Neural progenitor cell (in vitro differentiated cells): ENCODE results near the gene SCAP. TPM values are rescaled to one million over a fixed set of nuclear protein-coding genes. Genes with fewer than 3 reads are reported as not detected.
"Not testable (repeated sequence)": the region's sequence is repeated elsewhere in the genome, so short reads cannot be mapped to it uniquely, and the experiment has no call there.

Experiments
- DNase-seq: peaks from one replicate; pipeline ENCODE4 v3.0.0-alpha.2; 2016; ENCODE audit warnings: low spot score
- H2AFZ ChIP-seq: fragments of 200-600 bp; sonication (generic); replicated peaks from 2 replicates; pipeline ENCODE4 v1.6.1; 2016; ENCODE audit warnings: antibody characterized with exemption
- H3F3A ChIP-seq: fragments of 200-600 bp; sonication (generic); 2 replicates; pipeline ENCODE4 v1.6.1; 2016; ENCODE audit warnings: antibody characterized with exemption, low read depth
- H3K27ac ChIP-seq: fragments of 200-600 bp; sonication (generic); 2 replicates; pipeline ENCODE4 v1.5.1; 2016; ENCODE audit warnings: mild to moderate bottlenecking
- H3K27me3 ChIP-seq: fragments of 200-600 bp; sonication (generic); 2 replicates; pipeline ENCODE4 v1.6.1; 2016; ENCODE audit warnings: mild to moderate bottlenecking, moderate library complexity
- H3K36me3 ChIP-seq: fragments of 200-600 bp; sonication (generic); 2 replicates; pipeline ENCODE4 v1.5.1; 2016
- H3K4me1 ChIP-seq: fragments of 200-600 bp; sonication (generic); 2 replicates; pipeline ENCODE4 v1.6.1; 2016; ENCODE audit warnings: mixed run types
- H3K4me2 ChIP-seq: fragments of 200-600 bp; sonication (generic); 2 replicates; pipeline ENCODE4 v1.6.1; 2016
- H3K4me3 ChIP-seq: fragments of 200-600 bp; sonication (generic); 2 replicates; pipeline ENCODE4 v1.5.1; 2016
- H3K79me2 ChIP-seq: fragments of 200-600 bp; sonication (generic); 2 replicates; pipeline ENCODE4 v1.6.1; 2016; ENCODE audit warnings: low read depth
- H3K9ac ChIP-seq: fragments of 200-600 bp; sonication (generic); 2 replicates; pipeline ENCODE4 v1.6.1; 2016
- H3K9me3 ChIP-seq: fragments of 200-600 bp; sonication (generic); 2 replicates; pipeline ENCODE4 v1.5.1; 2016; ENCODE audit warnings: low read depth
- H4K20me1 ChIP-seq: fragments of 200-600 bp; sonication (generic); 2 replicates; pipeline ENCODE4 v1.6.1; 2016; ENCODE audit warnings: low read depth
- H3K27ac Mint-ChIP-seq: 3 replicates; pipeline ENCODE4 v1.8.0; 2021; ENCODE audit warnings: mixed read lengths
- H3K27me3 Mint-ChIP-seq: 2 replicates; pipeline ENCODE4 v1.8.0; 2022; ENCODE audit warnings: low read depth, mild to moderate bottlenecking, inconsistent platforms, moderate library complexity, mixed read lengths; ENCODE audit not compliant: insufficient read depth
- H3K36me3 Mint-ChIP-seq: 3 replicates; pipeline ENCODE4 v1.8.0; 2021; ENCODE audit warnings: mixed read lengths
- H3K4me1 Mint-ChIP-seq: 3 replicates; pipeline ENCODE4 v1.8.0; 2021; ENCODE audit warnings: mixed read lengths
- H3K4me3 Mint-ChIP-seq: 3 replicates; pipeline ENCODE4 v1.8.0; 2021; ENCODE audit warnings: mild to moderate bottlenecking, moderate library complexity, mixed read lengths
- H3K9me3 Mint-ChIP-seq: 3 replicates; pipeline ENCODE4 v1.8.0; 2020; ENCODE audit warnings: mixed read lengths
- CTCF ChIP-seq: fragments of 200-600 bp; sonication (generic); IDR thresholded peaks from 2 replicates; pipeline ENCODE4 v1.5.1; 2017; ENCODE audit warnings: antibody characterized with exemption, mild to moderate bottlenecking
- EZH2 ChIP-seq: fragments of 200-600 bp; sonication (generic); IDR thresholded peaks from 2 replicates; pipeline ENCODE4 v1.6.1; 2017; ENCODE audit warnings: antibody characterized with exemption, mild to moderate bottlenecking, moderate library complexity
- EZH2phosphoT487 ChIP-seq: fragments of 200-600 bp; sonication (generic); IDR thresholded peaks from 2 replicates; pipeline ENCODE4 v1.6.1; 2017; ENCODE audit warnings: antibody characterized with exemption
- total RNA-seq: library from RNA; depleted of rRNA; stranded (reverse); fragments of >200 nt; gene quantifications from 2 replicates; pipeline ENCODE4 v1.2.3, GENCODE V29; 2015; ENCODE audit warnings: low replicate concordance

Gene SCAP
- total RNA-seq, 1 donor from 2014 or later: 33.0 TPM

DNA sequence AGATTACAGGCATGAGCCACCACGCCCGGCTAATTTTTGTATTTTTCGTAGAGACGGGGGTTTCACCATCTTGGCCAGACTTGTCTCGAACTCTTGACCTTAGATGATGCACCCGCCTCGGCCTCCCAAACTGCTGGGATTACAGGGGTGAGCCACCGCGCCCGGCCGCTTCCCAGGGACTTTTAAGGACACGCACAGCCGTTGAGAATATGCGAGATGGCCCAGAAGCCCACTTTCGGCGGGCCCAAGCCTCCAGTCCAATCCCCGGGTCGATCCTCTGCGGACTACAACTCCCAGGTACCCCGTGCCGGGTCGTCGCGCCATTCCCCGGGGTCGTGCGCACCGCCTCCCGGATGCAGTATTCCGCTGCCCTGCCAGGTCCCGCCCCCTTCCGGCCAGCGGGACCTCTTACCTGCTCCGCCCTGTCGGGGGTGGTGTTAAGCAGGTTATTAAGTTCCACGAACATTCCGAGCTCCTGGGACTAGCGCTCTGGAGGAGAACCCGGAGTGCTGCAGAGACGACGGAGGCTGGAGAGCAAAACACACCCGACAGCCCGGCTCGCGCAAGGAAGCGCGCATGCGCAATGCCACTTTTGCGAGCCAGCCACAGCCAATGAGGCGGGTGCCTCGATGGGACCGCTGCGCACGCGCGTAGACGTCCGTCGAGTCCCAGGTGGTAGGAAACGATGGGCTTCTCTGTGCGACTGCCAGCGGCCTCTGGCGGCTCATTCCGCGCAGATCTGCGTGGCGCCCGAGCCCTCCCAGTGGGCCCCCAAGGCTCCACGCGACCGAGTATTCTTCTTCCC, 37.6 kb upstream of the SCAP start, which contains the start of gene ELP6:
ELP6 (minus strand) TSS at position 588 of the 805 bp plus-strand sequence; CDS start at position 466, 122 bp downstream.
- Mint-ChIP-seq H3K4me3 (peak within 1 kb of the TSS; percentile 99), H3K27me3 (peaks cover 4% of the 10 kb centered on the region), H3K27ac (peak within 1 kb of the TSS; percentile 95), H3K4me1 (peaks cover 26% of the 10 kb centered on the region), H3K9me3 (no peaks in the 10 kb centered on the region), H3K36me3 (peaks cover 2% of the 10 kb centered on the region)
- DNase-seq: peak; percentile 98
- Histone ChIP-seq H3K9ac (peak within 1 kb of the TSS; percentile 62), H3F3A (peaks cover 28% of the 10 kb centered on the region), H3K4me3 (peak within 1 kb of the TSS; percentile 72), H3K4me2 (peak within 1 kb of the TSS; percentile 92), H3K4me1 (peaks cover 5% of the 10 kb centered on the region), H3K27ac (peak within 1 kb of the TSS; percentile 85), H2AFZ (peak within 1 kb of the TSS; percentile 99), H3K79me2 (peaks cover 26% of the 10 kb centered on the region), H4K20me1 (no peaks in the 10 kb centered on the region), H3K36me3 (peaks cover 12% of the 10 kb centered on the region), H3K27me3 (no peaks in the 10 kb centered on the region), H3K9me3 (no peaks in the 10 kb centered on the region)
- TF ChIP-seq EZH2 (no peak), CTCF (peak; percentile 49)

DNA sequence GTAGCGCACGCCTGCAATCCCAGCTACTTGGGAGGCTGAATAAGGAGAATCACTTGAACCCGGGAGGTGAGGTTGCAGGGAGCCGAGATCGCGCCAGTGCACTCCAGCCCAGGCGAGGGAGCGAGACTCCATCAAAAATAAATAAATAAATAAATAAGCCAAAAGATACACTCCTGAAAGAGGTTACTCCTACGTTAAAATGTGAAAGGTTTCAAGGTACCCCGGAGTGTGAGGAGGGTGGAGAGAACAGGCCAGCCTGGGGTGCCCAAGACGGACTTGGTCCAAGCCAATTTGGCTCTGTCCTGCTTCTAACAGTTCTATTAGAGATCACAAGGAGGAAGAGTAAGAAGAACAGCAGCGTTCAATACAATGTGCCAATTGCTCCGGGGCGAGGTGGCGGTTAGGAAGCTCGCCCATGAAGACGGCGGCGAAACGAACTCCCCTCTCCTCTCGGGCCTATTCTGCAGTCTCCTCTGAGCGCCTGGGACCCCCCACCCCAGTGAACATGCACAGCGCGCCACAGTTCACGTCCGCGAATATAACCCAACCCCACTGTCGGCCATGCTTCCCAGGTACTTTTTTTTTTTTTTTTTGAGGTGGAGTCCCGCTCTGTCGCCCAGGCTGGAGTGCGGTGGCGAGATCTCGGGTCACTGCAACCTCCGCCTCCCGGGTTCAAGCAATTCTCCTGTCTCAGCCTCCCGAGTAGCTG, 36.8 kb upstream of the SCAP start:
- Histone ChIP-seq H3K27ac (no peak overlapping the region), H3F3A (peaks cover 28% of the 10 kb centered on the region), H2AFZ (peak overlapping the region; percentile 99), H3K27me3 (no peaks in the 10 kb centered on the region), H3K4me1 (peaks cover 5% of the 10 kb centered on the region), H3K4me3 (peak overlapping the region; percentile 72), H4K20me1 (no peaks in the 10 kb centered on the region), H3K36me3 (peaks cover 12% of the 10 kb centered on the region), H3K4me2 (peak overlapping the region; percentile 92), H3K79me2 (peaks cover 26% of the 10 kb centered on the region), H3K9me3 (no peaks in the 10 kb centered on the region), H3K9ac (peak overlapping the region; percentile 62)
- TF ChIP-seq EZH2phosphoT487 (no peak), CTCF (no peak)
- Mint-ChIP-seq H3K4me1 (peaks cover 26% of the 10 kb centered on the region), H3K4me3 (peak overlapping the region; percentile 99), H3K27me3 (peaks cover 4% of the 10 kb centered on the region), H3K27ac (peak overlapping the region; percentile 95), H3K36me3 (peaks cover 8% of the 10 kb centered on the region), H3K9me3 (no peaks in the 10 kb centered on the region)
- peak; percentile 50 for DNase-seq

GRCh38 chr3:47505267-47505666, 29.5 kb upstream of the SCAP start:
- H3K27ac ChIP-seq, H3K9ac ChIP-seq, DNase-seq, H2AFZ ChIP-seq, H3F3A ChIP-seq, H3K27me3 Mint-ChIP-seq, H4K20me1 ChIP-seq, H3K27ac Mint-ChIP-seq, H3K9me3 Mint-ChIP-seq, H3K4me3 Mint-ChIP-seq, H3K4me1 ChIP-seq, H3K4me1 Mint-ChIP-seq, H3K27me3 ChIP-seq, H3K79me2 ChIP-seq, H3K4me2 ChIP-seq, H3K9me3 ChIP-seq, H3K4me3 ChIP-seq: not testable (repeated sequence)
- H3K36me3 ChIP-seq: peaks cover 11% of the 10 kb centered on the region
- peaks cover 36% of the 10 kb centered on the region for H3K36me3 Mint-ChIP-seq

DNA sequence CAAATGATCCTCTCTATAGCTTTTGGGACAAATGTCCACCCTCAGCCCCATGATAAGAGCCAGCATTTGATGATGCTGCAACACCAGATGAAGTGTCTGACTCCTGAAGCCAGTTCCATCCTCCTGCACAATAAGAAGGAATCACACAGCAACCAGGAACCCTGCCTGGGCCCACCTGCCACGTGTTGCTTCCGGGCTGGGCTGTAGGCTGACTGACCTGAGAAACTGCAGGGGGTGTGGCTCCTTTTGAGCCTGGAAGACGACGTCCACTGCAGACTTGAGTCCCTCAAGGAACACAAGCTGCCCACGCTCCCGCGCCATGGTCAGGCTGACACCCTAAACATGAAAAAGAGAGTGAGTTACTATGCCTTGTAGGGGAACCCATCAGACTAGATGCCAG, 28.4 kb upstream of the SCAP start:
- no peaks in the 10 kb centered on the region for H3K9me3 ChIP-seq
- H3K4me1 Mint-ChIP-seq: peaks cover 4% of the 10 kb centered on the region
- H3K9ac ChIP-seq: no peak overlapping the region
- H3K79me2 ChIP-seq: no peaks in the 10 kb centered on the region
- TF ChIP-seq CTCF (no peak), EZH2 (no peak), EZH2phosphoT487 (no peak)
- no peaks in the 10 kb centered on the region for H3F3A ChIP-seq
- no peaks in the 10 kb centered on the region for H3K27me3 ChIP-seq
- DNase-seq: no peak
- H3K36me3 Mint-ChIP-seq: peaks cover 36% of the 10 kb centered on the region
- no peaks in the 10 kb centered on the region for H3K4me1 ChIP-seq
- H3K9me3 Mint-ChIP-seq: no peaks in the 10 kb centered on the region
- H4K20me1 ChIP-seq: no peaks in the 10 kb centered on the region
- no peak overlapping the region for H3K27ac ChIP-seq
- peaks cover 6% of the 10 kb centered on the region for H3K36me3 ChIP-seq
- H2AFZ ChIP-seq: no peak overlapping the region
- H3K27me3 Mint-ChIP-seq: no peaks in the 10 kb centered on the region
- H3K27ac Mint-ChIP-seq: no peak overlapping the region
- no peak overlapping the region for H3K4me3 Mint-ChIP-seq
- H3K4me3 ChIP-seq: no peak overlapping the region
- H3K4me2 ChIP-seq: no peak overlapping the region
